Stimulated activated CD4-positive, alpha-beta T cell treated with anti-CD3 and anti-CD28 coated beads, TNF-alpha, amount 100 ng/mL, for 1 hour (primary cell): ENCODE data around the gene IFITM10.

Experiments
- DNase-seq, 3 donors: peaks; one replicate each; pipeline ENCODE4 v3.0.0-alpha.2; 2020; ENCODE audit warnings: low read depth in 3 of 3, low spot score in 1 of 3

The IFITM10 gene

DNA sequence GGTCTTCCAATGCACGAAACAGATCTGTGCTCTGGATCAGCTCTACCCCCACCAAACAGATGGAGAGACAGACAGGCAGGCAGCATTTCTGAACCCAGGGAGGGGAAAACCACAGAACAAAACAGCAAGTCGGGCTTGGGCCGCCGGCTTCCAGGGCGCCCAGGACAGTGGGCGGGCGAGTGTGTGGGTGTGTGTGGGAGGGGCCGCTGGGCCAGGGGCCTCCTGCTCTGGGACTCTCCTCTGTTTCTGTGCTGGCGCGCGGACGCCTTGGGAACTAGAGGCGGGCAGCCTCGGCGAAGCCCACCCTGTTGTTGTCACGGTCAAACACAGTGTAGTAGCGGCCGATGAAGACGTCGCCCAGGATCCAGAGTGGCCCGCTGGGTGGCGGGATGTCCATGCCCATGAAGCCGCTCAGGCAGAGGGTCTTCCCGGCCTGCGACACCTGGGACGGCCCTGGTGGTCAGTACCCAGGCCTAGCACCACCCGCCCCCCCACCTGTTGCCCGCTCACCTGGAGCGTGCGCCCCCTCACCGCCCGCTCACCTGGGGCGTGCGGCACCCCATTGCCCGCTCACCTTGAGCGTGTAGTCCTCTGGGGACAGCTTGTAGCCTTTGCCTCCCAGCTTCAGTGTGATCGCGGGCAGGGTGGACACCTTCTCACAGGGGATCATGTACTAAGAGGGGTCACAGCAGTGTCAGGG, 3.0 kb upstream of the IFITM10 start:
- no peak for DNase-seq

DNA sequence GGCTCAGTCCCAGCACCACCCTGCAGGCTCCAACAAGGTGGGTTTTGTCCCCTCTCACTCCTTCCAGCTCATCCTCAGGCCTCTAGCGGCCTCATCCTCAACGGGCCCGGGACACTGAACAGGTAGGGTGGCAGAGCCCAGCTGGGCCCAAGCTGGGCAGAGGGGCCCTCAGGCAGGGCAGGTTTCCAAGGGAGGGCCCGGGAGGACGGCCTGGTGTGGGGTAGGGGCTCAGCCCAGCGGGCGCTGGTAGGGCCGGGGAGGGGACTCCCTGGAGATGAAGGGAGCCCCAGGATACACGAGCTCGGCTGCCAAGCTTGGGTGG, 2.5 kb upstream of the IFITM10 start:
- no peak for DNase-seq

DNA sequence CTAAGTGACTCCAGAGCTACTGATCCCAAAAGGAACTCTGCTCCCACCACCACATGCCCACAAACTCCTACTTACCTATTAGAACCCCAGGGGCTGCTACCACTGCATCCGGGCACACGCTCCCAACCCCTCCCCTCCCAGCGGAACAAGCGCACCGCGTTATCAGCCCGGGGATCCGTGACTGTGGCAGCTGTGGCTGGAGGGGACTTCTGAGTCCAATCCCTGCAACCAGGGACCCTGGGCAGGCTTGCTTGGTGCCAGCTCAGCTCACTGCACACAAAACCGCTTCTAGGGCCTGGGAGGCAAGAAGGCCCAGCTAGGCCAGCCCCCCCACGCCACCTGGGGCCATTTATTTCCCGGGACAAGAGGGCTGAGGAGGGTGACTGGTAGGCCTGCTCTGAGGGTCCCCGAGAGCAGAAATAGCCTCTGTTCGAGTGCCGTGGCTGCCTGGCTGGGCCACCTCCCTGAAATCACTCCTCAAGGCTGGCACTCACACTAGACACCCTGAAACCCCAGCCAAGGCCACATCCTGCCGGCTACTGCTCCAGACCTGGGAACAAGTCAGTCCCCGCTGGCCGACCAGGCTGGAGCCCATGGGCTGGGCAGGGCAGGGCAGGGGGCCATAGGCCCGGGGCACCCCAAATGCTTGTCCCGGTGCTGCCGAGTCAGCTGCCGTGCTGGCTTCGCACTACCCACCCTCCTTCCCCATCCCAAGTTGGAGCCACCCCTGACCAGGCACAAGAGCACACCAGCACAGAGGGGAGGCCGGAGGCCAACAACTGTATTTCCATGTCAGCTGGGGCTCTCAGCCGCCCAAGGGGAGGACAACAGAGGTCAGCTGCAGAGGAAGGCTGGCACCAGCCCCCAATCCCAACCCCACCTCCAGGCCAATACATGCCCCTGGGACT, 1.9 kb upstream of the IFITM10 start:
- no peak for DNase-seq

DNA sequence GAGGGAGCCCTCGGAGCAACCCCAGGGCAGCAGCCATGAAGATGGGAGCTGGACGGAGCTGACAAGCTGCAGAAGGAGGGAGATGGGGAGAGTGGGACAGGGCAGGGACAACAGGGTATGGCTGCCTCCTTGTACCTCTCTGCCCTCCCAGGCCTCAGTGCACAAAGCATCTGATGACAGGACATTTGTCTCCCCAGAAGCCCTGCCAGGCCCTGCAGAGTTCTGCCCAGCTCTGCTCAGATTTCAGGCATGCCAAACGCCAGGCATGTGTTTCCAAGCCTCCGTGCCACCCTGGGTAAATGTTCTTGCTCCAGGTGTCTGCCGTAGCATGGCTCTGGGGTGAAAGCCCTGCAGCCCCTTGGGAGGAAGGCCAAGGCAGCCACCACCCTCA, 1.1 kb upstream of the IFITM10 start:
- DNase-seq: no peak

DNA sequence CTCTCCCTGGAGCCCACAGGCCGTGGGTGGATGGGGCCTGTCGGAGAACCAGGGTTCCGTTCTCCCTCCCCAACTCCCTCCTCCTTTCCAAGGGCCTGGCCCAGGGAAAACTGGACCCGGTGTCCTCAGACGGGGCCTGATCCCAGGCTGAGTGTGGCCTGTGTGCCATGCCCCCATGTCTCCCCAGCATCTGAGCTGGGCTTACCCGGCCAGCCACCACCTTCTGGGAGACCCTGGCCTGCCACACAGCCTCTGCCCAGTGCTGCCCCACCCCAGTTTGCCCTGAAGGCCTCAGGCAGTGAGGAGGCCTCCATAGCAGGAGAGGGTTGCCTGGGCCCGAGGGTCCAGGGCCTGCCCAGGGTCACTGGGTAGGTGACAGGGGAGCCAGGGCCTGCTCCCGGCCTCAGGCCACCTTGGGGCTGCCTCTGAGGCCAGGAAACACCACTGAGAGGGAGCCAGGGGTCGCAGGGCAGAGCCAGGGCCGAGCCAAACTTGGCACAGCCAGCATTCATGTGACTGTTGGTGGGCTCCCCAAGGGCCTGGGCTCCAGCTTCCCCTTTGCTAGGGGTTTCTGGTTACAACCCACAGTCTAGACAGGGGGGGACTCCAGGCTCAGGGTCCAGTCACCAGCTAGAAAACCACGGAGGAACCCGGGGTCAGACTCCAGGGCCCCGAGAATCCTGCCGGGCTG, 590 bp upstream of the IFITM10 start:
- no peak for DNase-seq

DNA sequence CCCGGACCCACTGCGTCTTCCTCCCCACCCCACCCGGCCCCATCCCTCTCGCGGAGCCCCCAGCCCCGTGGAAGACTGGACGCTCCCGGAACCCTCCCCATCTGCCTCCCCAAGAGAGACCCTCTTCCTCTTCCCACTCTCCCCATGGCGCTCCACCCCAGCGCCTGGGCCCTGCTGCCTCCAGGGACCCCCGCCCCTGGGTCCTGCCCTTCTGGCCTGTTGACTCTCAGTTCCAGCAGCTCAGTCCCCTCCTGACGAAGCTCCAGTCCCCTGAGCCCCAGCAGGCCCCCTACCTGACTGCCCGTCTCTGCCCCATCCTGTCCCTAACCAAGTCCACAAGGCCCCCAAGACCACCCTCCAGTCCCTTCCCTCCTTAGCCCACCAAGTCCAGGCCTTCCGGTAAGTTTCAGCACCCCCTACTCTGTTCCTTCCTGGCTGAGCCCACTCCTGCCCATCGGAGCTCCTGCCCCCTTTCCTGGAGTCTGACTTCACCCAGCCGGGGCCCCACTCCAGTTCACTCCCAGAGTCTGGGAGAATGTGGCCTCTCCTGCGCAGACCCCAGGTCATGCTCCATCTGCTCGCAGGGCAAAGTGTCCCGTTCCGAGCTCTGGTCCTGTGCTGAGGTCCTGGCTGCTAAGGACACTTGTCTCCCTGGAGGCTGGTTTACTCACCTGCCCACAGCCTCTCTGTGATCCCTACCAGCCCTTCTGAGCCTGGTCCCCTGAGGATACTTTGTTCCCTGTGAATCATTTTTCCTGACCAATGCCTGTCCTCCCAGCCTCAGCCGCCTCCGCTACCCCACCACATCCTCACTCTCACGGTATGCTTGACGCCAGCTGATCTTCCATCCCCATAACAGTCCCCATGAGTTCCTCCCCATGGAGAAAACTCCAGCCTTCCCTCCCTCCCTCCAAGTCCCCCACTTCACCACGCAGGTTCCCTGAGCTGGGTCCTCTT, 722 bp downstream of the IFITM10 start:
- no peak for DNase-seq

DNA sequence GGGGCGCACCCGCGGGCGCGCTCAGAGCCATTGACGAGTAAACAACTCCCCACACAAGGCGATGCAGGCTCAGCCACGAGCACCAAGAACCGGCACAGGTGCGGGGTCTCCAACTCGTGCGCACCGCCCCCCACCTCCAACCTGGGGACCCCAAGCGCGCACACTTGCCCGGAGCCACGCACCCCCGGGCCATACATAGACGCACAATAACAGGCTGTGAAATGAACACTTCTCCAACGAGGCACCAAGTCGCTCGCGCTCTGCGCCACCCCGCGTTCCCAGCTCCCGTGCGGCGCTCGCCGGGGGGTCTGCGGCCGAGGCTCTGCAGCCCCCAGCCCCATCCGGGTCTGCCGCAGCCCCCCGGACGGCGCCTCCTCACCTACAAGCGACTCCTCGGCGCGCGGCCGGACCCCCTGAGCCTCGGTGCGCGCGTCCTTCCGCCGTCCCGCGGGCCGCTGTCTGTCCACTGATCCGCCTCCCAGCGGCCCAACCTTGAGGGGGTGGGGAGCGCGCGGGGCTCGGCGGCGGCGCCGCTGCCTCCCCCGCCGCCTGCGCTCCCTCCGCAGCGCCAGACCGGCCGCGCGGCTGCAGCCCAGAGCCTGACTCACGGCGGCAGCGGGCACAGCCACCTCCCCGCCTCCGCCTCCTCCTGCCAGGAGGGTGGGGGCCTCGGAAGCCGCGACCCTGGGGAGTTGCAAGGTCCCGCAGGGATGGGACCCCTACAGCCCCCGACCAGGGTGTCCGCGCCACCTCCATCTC, 1.6 kb downstream of the IFITM10 start:
- no peak for DNase-seq

DNA sequence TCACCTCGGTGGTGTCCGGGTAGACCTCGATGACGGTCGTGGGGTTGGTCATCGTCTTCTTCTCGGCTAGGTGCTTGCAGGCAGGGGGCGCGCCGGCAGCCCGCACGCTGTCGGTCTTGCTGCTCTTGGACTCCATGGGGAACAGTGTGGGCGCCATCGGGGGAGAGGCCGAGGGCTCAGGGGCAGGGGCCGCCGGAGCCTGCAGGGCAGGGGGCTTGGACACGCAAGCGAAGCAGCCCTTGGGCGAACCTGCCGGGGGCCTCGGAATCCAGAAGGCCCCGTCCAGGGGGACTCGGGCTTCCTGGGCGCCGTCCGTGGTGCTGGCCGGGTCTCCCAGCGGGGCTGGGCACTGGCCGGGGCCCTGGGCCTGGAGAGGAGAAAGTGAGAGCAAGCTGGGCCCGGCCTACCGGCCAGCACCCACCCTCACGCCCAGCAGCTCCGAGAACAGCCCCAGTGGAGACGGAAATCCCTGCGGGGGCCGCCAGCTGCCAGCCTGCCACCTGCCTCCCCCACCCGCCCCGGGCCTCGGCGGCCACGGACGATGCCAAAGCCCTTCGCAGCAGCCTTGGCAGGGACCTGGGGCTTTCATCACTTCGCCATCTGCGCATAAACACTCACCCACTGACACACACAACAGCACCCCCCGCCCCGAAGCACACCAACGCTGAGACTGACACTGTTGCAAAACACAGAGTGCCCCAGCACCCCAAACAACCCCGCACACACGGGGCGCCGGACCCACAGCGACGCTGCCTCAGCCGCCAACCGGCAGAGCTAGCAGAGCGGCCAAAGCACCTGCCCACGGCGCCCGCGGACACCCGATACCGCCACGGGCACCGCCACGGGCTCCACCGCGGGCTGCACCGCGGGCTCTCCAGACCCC, 2.4 kb downstream of the IFITM10 start:
- DNase-seq: no peak

DNA sequence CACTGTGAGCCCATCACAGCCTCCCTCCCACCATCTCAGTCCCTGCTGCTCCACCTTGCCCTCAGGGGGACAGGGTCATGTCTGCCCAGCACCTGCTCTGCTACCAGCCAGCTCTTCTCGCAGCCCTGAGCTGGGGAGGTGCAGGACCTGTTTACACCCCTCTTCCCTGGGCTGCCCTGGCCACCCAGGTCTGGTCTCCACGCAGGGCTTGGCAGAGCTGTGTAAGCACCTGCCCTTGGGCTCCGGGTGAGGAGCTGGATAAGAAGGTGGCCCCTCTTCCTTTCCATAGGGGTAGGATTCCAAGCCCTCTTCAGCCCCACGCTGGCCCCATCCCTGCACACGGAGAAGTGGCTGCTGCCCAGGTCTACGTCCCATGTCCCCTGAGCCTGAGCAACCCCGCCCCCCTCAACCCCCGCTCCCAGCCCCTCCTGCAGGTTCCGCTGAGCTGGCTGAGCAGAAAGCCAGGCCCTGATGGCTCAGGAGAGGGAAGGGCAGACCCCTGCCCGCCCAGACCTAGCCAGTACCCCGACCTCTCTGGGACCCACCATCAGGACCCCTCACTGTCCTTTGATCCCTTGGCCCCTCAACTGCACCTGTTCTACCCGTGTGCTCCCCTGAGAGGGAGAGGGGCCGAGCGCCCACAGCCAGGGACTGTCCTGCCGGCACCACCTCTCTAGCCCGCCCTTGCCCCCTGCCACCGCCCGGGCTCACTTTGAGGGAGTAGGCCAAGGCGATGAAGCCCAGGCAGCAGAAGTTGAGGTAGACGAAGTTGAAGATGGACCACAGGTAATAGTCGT, 3.2 kb downstream of the IFITM10 start:
- DNase-seq: no peak

DNA sequence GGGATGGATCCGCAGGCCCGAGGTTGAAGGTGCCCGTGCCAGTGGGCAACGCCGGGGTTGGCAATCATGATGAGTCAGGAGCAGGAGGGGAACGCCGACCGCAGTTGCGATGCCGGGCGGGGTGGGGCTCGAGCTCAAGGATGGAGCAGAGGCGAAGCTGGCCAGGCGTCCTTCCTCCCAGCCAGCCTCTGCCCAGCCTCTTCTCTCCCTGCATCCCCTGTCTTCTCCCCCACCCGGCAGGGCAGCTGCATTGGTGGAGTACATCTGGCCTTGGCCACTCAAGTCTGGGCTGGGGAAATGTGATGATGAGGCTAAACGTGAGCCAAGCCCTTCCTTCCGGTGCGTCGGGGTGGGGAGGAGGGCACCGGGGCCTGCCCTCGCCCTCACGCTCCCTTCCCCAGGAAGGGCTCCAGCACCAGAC, 3.9 kb downstream of the IFITM10 start:
- no peak for DNase-seq

DNA sequence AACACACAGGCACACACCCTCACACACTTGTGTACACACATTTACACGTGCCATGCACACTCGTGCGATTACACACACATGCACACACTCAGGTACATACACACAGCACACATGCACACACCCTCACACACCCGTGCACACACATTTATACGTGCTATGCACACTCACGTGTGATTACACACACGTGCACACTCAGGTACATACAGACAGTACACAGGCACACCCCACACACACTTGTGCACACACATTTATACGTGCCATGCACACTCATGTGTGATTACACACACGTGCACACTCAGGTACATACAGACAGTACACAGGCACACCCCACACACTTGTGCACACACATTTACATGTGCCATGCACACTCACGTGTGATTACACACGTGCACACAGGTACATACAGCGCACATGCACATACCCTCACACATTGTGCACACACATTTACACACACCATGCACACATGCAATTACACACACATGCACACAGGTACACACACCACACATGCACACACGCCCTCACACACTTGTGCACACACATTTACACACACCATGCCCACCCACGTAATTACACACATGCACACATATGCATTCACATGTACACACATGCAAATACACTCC, 4.6 kb downstream of the IFITM10 start:
- DNase-seq: no peak

DNA sequence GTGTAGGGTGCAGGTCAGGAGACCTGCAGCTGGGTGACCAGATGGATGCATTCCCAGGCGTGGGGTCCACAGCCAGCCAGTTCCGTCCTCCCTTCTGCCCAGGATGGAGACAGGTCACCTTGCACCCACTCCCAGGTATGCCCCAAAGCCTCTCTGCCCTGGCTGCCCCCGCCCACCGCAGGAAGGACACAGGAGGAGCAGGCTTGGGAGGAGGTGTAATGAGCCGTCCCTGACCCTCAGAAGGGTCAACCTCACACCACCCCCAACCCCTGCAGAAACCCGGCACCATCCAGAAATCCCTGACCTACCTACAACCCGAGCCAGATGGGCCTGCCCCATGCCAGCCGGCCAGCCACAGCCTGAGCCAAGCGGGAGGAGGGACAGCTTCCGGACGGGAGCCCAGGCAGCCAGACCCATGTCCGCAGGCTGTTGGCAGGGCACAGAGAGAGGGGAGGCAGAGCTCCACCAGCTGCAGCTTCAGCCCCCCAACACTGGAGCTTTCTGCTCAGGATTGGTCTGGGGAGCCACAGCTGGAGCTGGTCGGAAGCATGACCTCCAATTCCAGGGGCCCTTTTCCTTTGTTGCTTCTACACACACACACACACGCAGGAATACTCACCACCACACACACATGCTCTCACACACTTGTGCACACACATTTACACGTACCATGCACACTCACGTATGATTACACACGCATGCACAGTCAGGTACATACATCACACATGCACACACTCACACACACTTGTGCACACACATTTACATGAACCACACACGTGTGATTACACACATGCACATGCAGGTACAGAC, 5.3 kb downstream of the IFITM10 start:
- no peak for DNase-seq

DNA sequence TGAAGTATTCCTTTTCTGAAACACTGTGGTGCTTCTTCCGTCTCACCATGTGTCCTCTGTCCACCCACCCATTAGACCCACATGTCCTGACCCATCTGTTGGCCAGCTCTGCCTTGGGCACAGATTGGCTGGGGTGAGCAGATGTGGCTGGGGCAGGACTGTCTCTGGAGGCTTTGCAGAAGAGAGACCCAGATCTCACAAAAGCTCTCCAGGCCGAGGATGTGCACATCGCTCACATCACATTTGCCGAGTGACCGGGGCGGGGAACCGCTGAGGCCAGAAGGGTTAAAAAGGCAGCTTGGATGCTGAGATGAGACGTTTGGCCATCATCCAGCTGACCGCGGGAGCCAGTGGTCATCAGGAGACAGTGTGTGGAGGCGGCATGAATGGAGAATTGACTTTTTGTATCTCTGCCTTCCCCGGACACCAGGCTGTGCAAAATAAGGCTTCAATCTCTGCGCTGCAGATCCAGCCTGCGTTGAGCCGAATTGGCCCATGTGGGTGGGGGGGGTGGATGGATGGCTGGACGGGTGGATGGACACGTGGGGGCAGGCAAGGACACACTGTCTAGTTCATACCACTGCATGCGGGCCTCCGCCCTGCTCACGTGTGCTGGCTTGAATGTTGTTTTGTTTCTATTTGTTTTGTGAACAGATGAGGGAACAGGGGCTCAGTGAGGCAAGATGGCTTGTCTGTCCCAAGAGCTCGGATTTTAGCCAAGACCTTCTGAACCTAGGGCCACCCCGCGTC, 6.1 kb downstream of the IFITM10 start:
- DNase-seq: no peak

DNA sequence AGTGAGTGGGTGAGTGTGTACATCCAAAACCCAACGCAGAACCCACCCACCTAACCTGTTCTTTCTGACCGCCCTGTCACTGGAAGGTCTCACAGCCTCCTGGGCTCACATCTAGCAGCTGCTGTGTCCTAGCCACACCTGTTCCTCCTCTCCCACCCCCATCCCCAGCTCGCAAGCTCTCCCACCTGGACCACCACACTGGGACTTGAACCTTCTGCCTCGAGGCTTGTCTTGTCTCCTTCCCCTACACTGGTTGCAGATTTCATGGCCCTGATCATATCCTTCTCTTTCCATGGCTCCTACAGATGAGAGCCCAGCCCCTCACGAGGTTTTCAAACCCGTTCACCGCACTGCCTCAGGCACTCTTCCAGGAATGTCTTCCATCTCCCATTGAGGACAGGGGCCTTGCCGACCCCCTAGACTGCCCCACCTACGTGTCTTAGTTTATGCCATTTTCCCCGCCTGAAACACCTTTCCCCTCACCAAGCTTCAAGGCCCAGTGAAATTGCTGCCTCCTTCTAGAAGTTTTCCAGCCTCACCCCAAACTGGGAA, 6.7 kb downstream of the IFITM10 start:
- no peak for DNase-seq

DNA sequence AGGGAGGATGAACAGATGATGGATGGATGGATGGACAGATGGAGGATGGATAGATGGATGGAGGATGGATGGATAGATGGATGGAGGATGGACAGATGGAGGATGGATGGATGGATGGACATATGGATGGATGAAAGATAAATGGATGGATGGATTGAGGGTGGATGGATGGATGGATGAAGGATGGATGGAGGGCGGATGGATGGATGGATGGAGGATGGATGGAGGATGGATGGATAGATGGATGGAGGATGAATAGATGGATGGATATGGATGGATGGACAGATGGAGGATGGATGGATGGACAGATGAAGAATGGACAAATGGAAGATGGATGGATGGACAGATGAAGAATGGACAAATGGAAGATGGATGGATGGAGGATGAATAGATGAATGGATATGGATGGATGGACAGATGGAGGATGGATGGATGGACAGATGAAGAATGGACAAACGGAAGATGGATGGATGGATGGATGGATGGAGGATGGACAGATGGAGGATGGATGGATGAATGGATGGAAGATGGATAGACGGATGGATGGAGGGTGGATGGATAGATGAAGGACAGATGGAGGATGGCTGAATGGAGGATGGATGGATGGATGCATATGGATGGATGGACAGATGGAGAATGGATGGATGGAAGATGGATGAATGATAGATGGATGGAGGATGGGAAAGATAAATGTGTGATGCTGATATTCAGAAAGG, 7.4 kb downstream of the IFITM10 start:
- DNase-seq: no peak

DNA sequence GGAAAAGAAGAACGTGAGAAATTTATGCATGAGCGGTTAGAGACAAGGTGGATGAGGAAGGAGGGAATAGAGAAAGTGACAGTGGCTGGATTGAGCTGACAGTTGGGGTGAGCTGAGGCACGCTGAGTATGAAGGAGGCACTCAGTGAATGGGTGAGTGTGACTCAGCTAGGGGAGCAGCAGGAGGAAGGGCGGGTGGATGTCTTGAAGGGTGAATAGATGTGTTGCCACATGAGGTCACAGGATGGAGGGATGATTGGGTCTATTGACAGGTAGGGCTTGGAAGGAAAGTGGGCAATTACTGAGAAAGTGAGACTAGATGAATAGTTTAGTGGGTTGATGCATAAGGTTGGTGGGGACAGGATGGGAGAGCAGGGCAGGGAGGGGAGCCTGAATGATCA, 8.0 kb downstream of the IFITM10 start:
- DNase-seq: no peak
